K562 (cell line): ENCODE data around the gene SVBP. TPM values are rescaled to one million over a fixed set of nuclear protein-coding genes. Genes with fewer than 3 reads are reported as not detected.

ENCODE experiments used
- BRD4 ChIP-seq: fragments of 200-600 bp; sonication (generic); IDR thresholded peaks from 2 replicates; pipeline ENCODE4 v1.6.1; 2017; ENCODE audit warnings: inconsistent platforms
- FOXM1 ChIP-seq, 2 experiments: fragments of 450-650 bp in 1 of 2; sonication (generic) in 1 of 2; formaldehyde crosslinking in 1 of 2; IDR thresholded peaks; 2 replicates each; pipeline versions ENCODE4 v1.6.1 to v1.9.0; 2017 to 2022; ENCODE audit warnings: low read depth in 2 of 2, mild to moderate bottlenecking in 2 of 2, missing genetic modification reagents in 1 of 2, moderate library complexity in 1 of 2
- KAT7 ChIP-seq: sonication (generic); formaldehyde crosslinking; IDR thresholded peaks from 2 replicates; pipeline ENCODE4 v1.8.0; 2022; ENCODE audit warnings: missing genetic modification reagents, mild to moderate bottlenecking, borderline replicate concordance
- LCOR ChIP-seq: sonication (generic); formaldehyde crosslinking; IDR thresholded peaks from 2 replicates; pipeline ENCODE4 v1.8.0; 2022; ENCODE audit warnings: mild to moderate bottlenecking, missing genetic modification reagents
- NFIC ChIP-seq: fragments of 450-650 bp; IDR thresholded peaks from 2 replicates; pipeline ENCODE4 v1.6.1; 2017; ENCODE audit warnings: mild to moderate bottlenecking, inconsistent platforms
- NR3C1 ChIP-seq: sonication (generic); formaldehyde crosslinking; IDR thresholded peaks from 2 replicates; pipeline ENCODE4 v1.8.1; 2022; ENCODE audit warnings: missing genetic modification reagents
- SOX6 ChIP-seq: fragments of 450-650 bp; IDR thresholded peaks from 2 replicates; pipeline ENCODE4 v1.6.1; 2014; ENCODE audit warnings: mild to moderate bottlenecking
- STAT6 ChIP-seq: sonication (generic); formaldehyde crosslinking; IDR thresholded peaks from 2 replicates; pipeline ENCODE4 v1.8.1; 2023; ENCODE audit warnings: mild to moderate bottlenecking, missing genetic modification reagents
- TCF7 ChIP-seq: sonication (generic); IDR thresholded peaks from 2 replicates; pipeline ENCODE4 v1.6.1; 2016; ENCODE audit warnings: antibody characterized with exemption, borderline replicate concordance
- ZBTB11 ChIP-seq, 3 experiments: fragments of 200-800 bp in 1 of 3; fragments of 250-450 bp in 1 of 3; fragments of 450-650 bp in 1 of 3; sonication (Bioruptor Pico) in 1 of 3; sonication (Bioruptor generic) in 1 of 3; formaldehyde crosslinking in 1 of 3; IDR thresholded peaks; 2 replicates each; pipeline versions ENCODE4 v1.6.1 to v1.8.0; 2016 to 2022; ENCODE audit warnings: mild to moderate bottlenecking in 2 of 3, missing genetic modification characterization in 2 of 3, missing compliant biosample characterization in 1 of 3, moderate library complexity in 1 of 3
- ZNF232 ChIP-seq: sonication (generic); formaldehyde crosslinking; IDR thresholded peaks from 2 replicates; pipeline ENCODE4 v1.8.0; 2022; ENCODE audit warnings: mild to moderate bottlenecking, missing genetic modification reagents
- ZNF518B ChIP-seq: fragments of 250-450 bp; sonication (Bioruptor Pico); IDR thresholded peaks from 2 replicates; pipeline ENCODE4 v1.5.0; 2021; ENCODE audit warnings: mild to moderate bottlenecking, moderate library complexity
- ZNF589 ChIP-seq: fragments of 200-800 bp; sonication (Bioruptor generic); IDR thresholded peaks from 2 replicates; pipeline ENCODE4 v1.6.1; 2016; ENCODE audit warnings: low read depth, missing genetic modification characterization, missing compliant biosample characterization
- ZSCAN32 ChIP-seq: fragments of 450-650 bp; formaldehyde crosslinking; IDR thresholded peaks from 2 replicates; pipeline ENCODE4 v1.4.0; 2020; ENCODE audit warnings: mild to moderate bottlenecking, moderate library complexity
- polyA plus RNA-seq, 8 experiments: library from polyadenylated mRNA; depleted of rRNA in 4 of 8; stranded (reverse) in 5 of 8; unstranded in 3 of 8; fragments of >200 nt; fragmentation: Nextera tagmentation in 2 of 8; fragmentation: Illumina TruSeq in 1 of 8; extraction: Ambion mirVana in 2 of 8; extraction: Trizol in 1 of 8; gene quantifications; 2 replicates each; pipeline versions ENCODE4 v1.2.1 to v1.2.3, GENCODE V29; 2011 to 2014; ENCODE audit warnings: inconsistent platforms in 1 of 8, missing spikeins in 1 of 8
- total RNA-seq, 7 experiments: library from RNA; depleted of rRNA in 6 of 7; stranded (reverse); fragments of >200 nt in 6 of 7; fragmentation: Illumina TruSeq in 2 of 7; extraction: Trizol in 2 of 7; gene quantifications; 2 replicates each; pipeline versions ENCODE4 v1.2.1 to v1.2.3, GENCODE V29; 2011 to 2021; ENCODE audit warnings: low replicate concordance in 1 of 7

Gene SVBP
- total and polyA plus RNA-seq, 9 of the 15 experiments (the other 6 are each of a cell fraction or from before 2014, with no cell fraction given), result 31.7 to 49.7 (median 40.0) TPM

- TF ChIP-seq ZNF518B, result no peak
- peak; percentile 42; the same call in 1 of the 2 replicates for TF ChIP-seq TCF7
- TF ChIP-seq STAT6 (CRISPR knock-in tag), result 0 out of 2 replicates have a peak, but pooled peaks have one; percentile 58
- 0 out of 2 replicates have a peak, but pooled peaks have one; percentile 27 for TF ChIP-seq SOX6
- no peak; the same call in 1 of the 2 replicates for TF ChIP-seq ZNF232 (CRISPR knock-in tag)
- TF ChIP-seq KAT7 (CRISPR knock-in tag), result no peak; the same call in 1 of the 2 replicates
- TF ChIP-seq ZBTB11 (CRISPR knock-in tag; IDR thresholded peaks at IDR 0.05), result no peak
- no peak; the same call in 1 of the 2 replicates for TF ChIP-seq BRD4
- peak; percentile 81; the same call in 1 of the 2 replicates for TF ChIP-seq LCOR (CRISPR knock-in tag)
- TF ChIP-seq ZNF589 (CRISPR knock-in tag), result no peak
- no peak for TF ChIP-seq ZSCAN32
- TF ChIP-seq NR3C1 (CRISPR knock-in tag), result no peak
- TF ChIP-seq NFIC, result peak; percentile 25; the same call in 1 of the 2 replicates
- TF ChIP-seq FOXM1 (IDR thresholded peaks at IDR 0.05; ENCODE audit: low read depth), result no peak
- TF ChIP-seq FOXM1 (CRISPR knock-in tag; IDR thresholded peaks at IDR 0.05; ENCODE audit: low read depth), result 0 out of 2 replicates have a peak, but pooled peaks have one; percentile 83
Measured at GRCh38 chr1:42766741-42767509, 50.3 kb downstream of the SVBP start, which contains the start of the genes C1orf50 and P3H1 (continued).
